ENCODE data around the gene VIPR2.
"Not testable (repeated sequence)": the region's sequence is repeated elsewhere in the genome, so short reads cannot be mapped to it uniquely, and the experiment has no call there.

The VIPR2 gene

GRCh38 chr7:159091480-159092475, 52.9 kb downstream of the VIPR2 start:
- Mint-ChIP-seq H3K4me3 (no peak overlapping the region), H3K36me3 (ENCODE audit: low read depth) (no peaks in the 10 kb centered on the region), H3K27ac (no peak overlapping the region), H3K27me3 (no peaks in the 10 kb centered on the region), H3K4me1 (no peaks in the 10 kb centered on the region), H3K9me3 (no peaks in the 10 kb centered on the region)
- no peak for DNase-seq
- no peak for ATAC-seq

GRCh38 chr7:159091041-159091440, 53.6 kb downstream of the VIPR2 start:
- no peaks in the 10 kb centered on the region for H3K4me1 Mint-ChIP-seq

GRCh38 chr7:159088016-159088865, 56.4 kb downstream of the VIPR2 start:
- ATAC-seq, result no peak
- no peaks in the 10 kb centered on the region for H3K4me1 Mint-ChIP-seq
- no peak overlapping the region for H3K27ac Mint-ChIP-seq
- H3K9me3 Mint-ChIP-seq, result no peaks in the 10 kb centered on the region
- no peak for DNase-seq
- no peaks in the 10 kb centered on the region for H3K36me3 Mint-ChIP-seq (ENCODE audit: low read depth)
- no peak overlapping the region for H3K4me3 Mint-ChIP-seq
- no peaks in the 10 kb centered on the region for H3K27me3 Mint-ChIP-seq

More at GRCh38 chr7:159091041-159091440, 53.6 kb downstream of the VIPR2 start:
- H3K27ac Mint-ChIP-seq, result no peak overlapping the region
- ATAC-seq (no peak), DNase-seq (no peak)
- no peaks in the 10 kb centered on the region for H3K27me3 Mint-ChIP-seq
- no peak overlapping the region for H3K4me3 Mint-ChIP-seq
- no peaks in the 10 kb centered on the region for H3K9me3 Mint-ChIP-seq
- H3K36me3 Mint-ChIP-seq (ENCODE audit: low read depth), result no peaks in the 10 kb centered on the region

- Mint-ChIP-seq H3K4me1 (no peaks in the 10 kb centered on the region), H3K9me3 (no peaks in the 10 kb centered on the region), H3K27me3 (no peaks in the 10 kb centered on the region), H3K4me3 (no peak overlapping the region), H3K36me3 (ENCODE audit: low read depth) (no peaks in the 10 kb centered on the region), H3K27ac (no peak overlapping the region)
- DNase-seq (no peak), ATAC-seq (no peak)
Measured at GRCh38 chr7:159086301-159086925, 58.3 kb downstream of the VIPR2 start.

- ATAC-seq, result no peak
- Mint-ChIP-seq H3K4me3 (no peak overlapping the region), H3K27me3 (no peaks in the 10 kb centered on the region), H3K9me3 (no peaks in the 10 kb centered on the region), H3K4me1 (no peaks in the 10 kb centered on the region), H3K27ac (no peak overlapping the region), H3K36me3 (ENCODE audit: low read depth) (no peaks in the 10 kb centered on the region)
- DNase-seq, result no peak
Measured at GRCh38 chr7:159084069-159084801, 60.4 kb downstream of the VIPR2 start.

GRCh38 chr7:159083698-159084068, 61.0 kb downstream of the VIPR2 start:
- H3K27me3 Mint-ChIP-seq, result no peaks in the 10 kb centered on the region
- H3K4me3 Mint-ChIP-seq, result no peak overlapping the region
- H3K36me3 Mint-ChIP-seq (ENCODE audit: low read depth), result no peaks in the 10 kb centered on the region
- H3K27ac Mint-ChIP-seq, result no peak overlapping the region
- ATAC-seq (peak; percentile 24), DNase-seq (no peak)
- H3K9me3 Mint-ChIP-seq, result no peaks in the 10 kb centered on the region
- no peaks in the 10 kb centered on the region for H3K4me1 Mint-ChIP-seq

GRCh38 chr7:159083001-159083697, 61.5 kb downstream of the VIPR2 start:
- Mint-ChIP-seq H3K9me3 (no peaks in the 10 kb centered on the region), H3K4me1 (no peaks in the 10 kb centered on the region), H3K36me3 (ENCODE audit: low read depth) (no peaks in the 10 kb centered on the region), H3K27ac (no peak overlapping the region), H3K27me3 (no peaks in the 10 kb centered on the region), H3K4me3 (no peak overlapping the region)
- ATAC-seq, result no peak
- no peak for DNase-seq

- H3K36me3 Mint-ChIP-seq (ENCODE audit: low read depth); H3K9me3 Mint-ChIP-seq; H3K4me3 Mint-ChIP-seq; H3K27me3 Mint-ChIP-seq; H3K27ac Mint-ChIP-seq; DNase-seq; H3K4me1 Mint-ChIP-seq; ATAC-seq: not testable (repeated sequence)
Measured at GRCh38 chr7:159082075-159082474, 62.6 kb downstream of the VIPR2 start.

GRCh38 chr7:159078911-159079270, 65.8 kb downstream of the VIPR2 start:
- Mint-ChIP-seq H3K27me3 (peaks cover 1% of the 10 kb centered on the region), H3K4me1 (no peaks in the 10 kb centered on the region), H3K27ac (no peak overlapping the region), H3K4me3 (no peak overlapping the region), H3K9me3 (no peaks in the 10 kb centered on the region), H3K36me3 (ENCODE audit: low read depth) (no peaks in the 10 kb centered on the region)
- DNase-seq, result no peak
- no peak for ATAC-seq

- no peaks in the 10 kb centered on the region for H3K36me3 Mint-ChIP-seq (ENCODE audit: low read depth)
- peaks cover 1% of the 10 kb centered on the region for H3K27me3 Mint-ChIP-seq
- DNase-seq (no peak), ATAC-seq (no peak)
- no peak overlapping the region for H3K27ac Mint-ChIP-seq
- H3K4me3 Mint-ChIP-seq, result no peak overlapping the region
- no peaks in the 10 kb centered on the region for H3K9me3 Mint-ChIP-seq
- no peaks in the 10 kb centered on the region for H3K4me1 Mint-ChIP-seq
Measured at GRCh38 chr7:159078193-159078910, 66.3 kb downstream of the VIPR2 start.

GRCh38 chr7:159076333-159076732, 68.3 kb downstream of the VIPR2 start:
- Mint-ChIP-seq H3K36me3 (ENCODE audit: low read depth) (no peaks in the 10 kb centered on the region), H3K27me3 (peaks cover 1% of the 10 kb centered on the region), H3K4me1 (no peaks in the 10 kb centered on the region), H3K9me3 (no peaks in the 10 kb centered on the region), H3K27ac (no peak overlapping the region), H3K4me3 (no peak overlapping the region)
- DNase-seq (no peak), ATAC-seq (no peak)

- DNase-seq (no peak), ATAC-seq (no peak)
- Mint-ChIP-seq H3K27ac (no peak overlapping the region), H3K4me3 (no peak overlapping the region), H3K4me1 (peaks cover 5% of the 10 kb centered on the region), H3K9me3 (no peaks in the 10 kb centered on the region), H3K36me3 (ENCODE audit: low read depth) (no peaks in the 10 kb centered on the region), H3K27me3 (peaks cover 1% of the 10 kb centered on the region)
Measured at GRCh38 chr7:159075563-159076238, 69.0 kb downstream of the VIPR2 start.

GRCh38 chr7:159071260-159071659, 73.4 kb downstream of the VIPR2 start:
- no peaks in the 10 kb centered on the region for H3K9me3 Mint-ChIP-seq
- H3K4me1 Mint-ChIP-seq, result peaks cover 11% of the 10 kb centered on the region
- H3K27me3 Mint-ChIP-seq, result no peaks in the 10 kb centered on the region
- no peak overlapping the region for H3K4me3 Mint-ChIP-seq
- ATAC-seq, result no peak
- no peak overlapping the region for H3K27ac Mint-ChIP-seq
- H3K36me3 Mint-ChIP-seq (ENCODE audit: low read depth), result no peaks in the 10 kb centered on the region
- DNase-seq, result no peak
